HEK293T (cell line): ENCODE measurements around the gene LRRTM4.
"Not testable (repeated sequence)": the region's sequence is repeated elsewhere in the genome, so short reads cannot be mapped to it uniquely, and the experiment has no call there.

Experiments used
- BHLHE40 ChIP-seq: fragments of 450-650 bp; IDR thresholded peaks from 2 replicates; pipeline ENCODE4 v1.6.1; 2016; ENCODE audit warnings: mild to moderate bottlenecking, moderate library complexity, borderline replicate concordance
- ELF4 ChIP-seq: fragments of 450-650 bp; IDR thresholded peaks from 2 replicates; pipeline ENCODE4 v1.6.1; 2017; ENCODE audit warnings: antibody characterized with exemption
- FOXK2 ChIP-seq: fragments of 450-650 bp; IDR thresholded peaks from 2 replicates; pipeline ENCODE4 v1.6.1; 2016; ENCODE audit warnings: mild to moderate bottlenecking
- FOXM1 ChIP-seq: fragments of 450-650 bp; IDR thresholded peaks from 2 replicates; pipeline ENCODE4 v1.6.1; 2017; ENCODE audit warnings: mild to moderate bottlenecking, borderline replicate concordance
- PKNOX1 ChIP-seq: fragments of 450-650 bp; IDR thresholded peaks from 2 replicates; pipeline ENCODE4 v1.6.1; 2016
- SUZ12 ChIP-seq: fragments of 450-650 bp; IDR thresholded peaks from 2 replicates; pipeline ENCODE4 v1.6.1; 2016; ENCODE audit warnings: mild to moderate bottlenecking
- TARDBP ChIP-seq: fragments of 450-650 bp; IDR thresholded peaks from 2 replicates; pipeline ENCODE4 v1.6.1; 2016
- ZNF384 ChIP-seq: fragments of 450-650 bp; IDR thresholded peaks from 2 replicates; pipeline ENCODE4 v1.6.1; 2016

GRCh38 chr2:77088424-77088823, 433.8 kb downstream of the LRRTM4 start:
- TF ChIP-seq TARDBP, ELF4, BHLHE40, ZNF384, SUZ12, FOXM1, FOXK2, PKNOX1: not testable (repeated sequence)
